Stimulated activated CD4-positive, alpha-beta T cell treated with anti-CD3 and anti-CD28 coated beads, Interleukin-4, amount 100 ng/mL, for 48 hours (primary cell): ENCODE data around the gene CSNK1A1.
"Not testable (repeated sequence)": the region's sequence is repeated elsewhere in the genome, so short reads cannot be mapped to it uniquely, and the experiment has no call there.

Experiments
- DNase-seq, 2 donors: peaks; one replicate each; pipeline ENCODE4 v3.0.0-alpha.2; 2020; ENCODE audit warnings: low read depth in 2 of 2

The CSNK1A1 gene

DNA sequence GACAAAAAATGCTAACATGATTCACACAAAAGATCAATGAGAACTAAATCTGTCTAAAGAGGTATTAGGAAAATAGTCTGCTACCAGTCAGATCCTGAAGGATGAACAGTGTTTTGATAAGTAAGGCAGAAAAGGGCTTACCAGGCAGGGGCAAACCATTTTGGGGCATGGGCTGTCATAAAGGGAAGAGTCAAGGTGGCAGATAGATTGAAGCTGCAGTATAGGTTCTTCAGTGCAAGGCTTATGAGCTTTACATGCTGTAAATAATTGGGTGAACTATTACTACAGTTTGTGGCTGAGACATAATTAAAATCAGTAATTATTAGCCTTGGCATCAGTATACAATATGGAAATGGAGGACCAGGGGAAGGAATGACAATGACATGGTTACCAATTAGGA lies 21.8 kb downstream of the CSNK1A1 start:
- no peak for DNase-seq

DNA sequence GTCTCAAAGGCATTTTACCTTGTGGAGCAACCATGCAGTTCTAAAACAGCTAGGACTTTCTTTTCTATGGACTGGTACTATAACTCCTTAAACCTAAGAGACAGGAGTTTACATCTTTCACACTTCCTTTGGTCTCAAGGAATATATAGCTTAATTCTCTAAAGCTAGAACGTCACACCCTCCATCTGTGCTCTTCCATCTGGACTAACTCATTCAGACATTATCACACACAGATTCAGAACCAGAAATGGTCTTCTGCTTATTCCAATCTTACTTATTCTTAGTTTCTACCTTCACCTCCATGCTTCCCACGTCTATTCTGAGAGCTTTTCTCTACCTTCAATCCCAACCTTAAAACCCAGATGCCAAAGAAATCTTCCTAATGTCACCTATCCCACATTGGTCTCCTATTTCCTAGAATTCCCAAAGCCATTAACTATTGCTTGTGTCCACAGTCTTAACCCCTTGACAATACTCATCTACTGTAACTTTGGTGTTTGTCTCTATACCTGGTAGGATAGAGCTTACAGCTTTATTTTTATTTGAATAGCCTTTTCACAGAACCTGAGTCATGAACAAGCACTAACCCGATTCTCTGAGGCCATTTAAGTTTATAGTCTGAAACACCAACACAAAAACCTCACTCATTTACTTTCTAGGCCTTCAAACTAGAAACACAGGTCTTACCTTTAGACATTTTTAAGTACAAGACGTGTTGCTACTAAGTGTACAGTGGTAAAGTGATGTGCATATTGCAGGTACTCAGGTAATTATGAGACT lies 22.8 kb downstream of the CSNK1A1 start:
- no peak for DNase-seq

DNA sequence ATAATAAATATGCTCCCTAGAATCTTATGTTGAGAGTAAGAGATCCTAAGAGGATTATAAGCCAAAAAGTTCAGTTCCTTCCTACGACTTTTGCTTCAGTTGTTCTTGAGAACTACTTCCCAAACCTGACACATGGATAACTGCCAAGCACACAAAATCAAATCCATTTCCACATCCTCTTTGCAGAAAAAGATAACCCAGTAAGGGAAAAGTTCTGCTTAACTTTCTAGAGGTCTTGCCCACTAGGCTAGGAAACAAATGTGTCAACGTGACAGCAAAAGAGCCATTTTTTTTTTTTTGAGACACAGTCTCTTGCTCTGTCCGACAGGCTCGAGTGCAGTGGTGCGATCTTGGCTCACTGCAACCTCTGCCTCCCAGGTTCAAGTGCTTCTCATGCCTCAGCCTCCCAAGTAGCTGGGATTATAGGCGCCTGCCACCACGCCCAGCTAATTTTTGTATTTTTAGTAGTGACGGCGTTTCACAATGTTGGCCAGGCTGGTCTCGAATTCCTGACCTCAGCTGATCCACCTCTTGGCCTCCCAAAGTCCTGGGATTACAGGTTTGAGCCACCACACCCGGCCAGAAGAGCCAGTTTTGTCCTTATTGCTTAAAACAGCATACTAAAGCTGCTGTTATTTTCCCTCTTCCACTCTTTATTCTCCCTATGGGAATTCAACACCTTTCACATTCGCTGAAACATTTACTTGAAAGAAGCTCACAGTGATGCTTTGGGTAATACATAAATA lies 24.2 kb downstream of the CSNK1A1 start:
- DNase-seq = no peak

DNA sequence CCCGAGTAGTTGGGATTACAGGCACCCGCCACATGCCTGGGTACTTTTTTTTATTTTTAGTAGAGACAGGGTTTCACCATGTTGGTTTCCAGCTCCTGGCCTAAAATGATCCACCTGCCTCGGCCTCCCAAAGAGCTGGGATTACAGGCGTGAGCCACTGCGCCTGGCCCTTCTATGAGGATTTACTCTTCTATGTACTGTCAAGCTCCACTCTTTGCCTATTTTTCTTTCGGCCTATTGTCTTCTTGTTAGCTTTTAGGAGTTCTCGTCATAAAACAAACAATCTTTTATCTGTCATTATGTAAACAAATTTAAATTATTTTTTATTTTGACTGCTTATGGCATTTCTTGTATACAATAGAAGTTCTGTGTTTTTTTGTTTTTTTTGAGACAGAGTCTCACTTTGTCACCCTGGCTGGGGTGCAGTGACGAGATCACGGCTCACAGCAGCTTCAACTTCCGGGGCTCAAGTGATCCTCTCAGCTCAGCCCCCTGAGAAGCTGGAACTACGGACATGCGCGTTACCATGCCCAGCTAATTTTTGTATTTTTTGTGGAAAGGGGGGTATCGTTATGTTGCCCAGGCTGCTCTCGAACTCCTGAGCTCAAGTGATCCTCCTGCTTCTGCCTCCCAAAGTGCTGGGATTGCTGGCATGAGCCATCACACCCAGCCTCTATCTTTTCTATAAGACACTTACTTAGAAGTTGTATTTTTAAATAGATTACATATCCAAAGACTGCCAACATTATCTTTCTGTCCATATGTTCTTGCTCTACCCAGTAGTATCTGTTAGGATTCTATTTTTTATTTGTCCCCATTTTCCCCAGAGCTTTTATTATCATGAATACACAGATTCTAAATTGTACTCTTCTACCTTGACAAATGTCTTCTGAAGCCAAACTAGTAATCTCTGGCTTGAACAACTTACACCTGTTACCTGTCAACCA lies 29.2 kb downstream of the CSNK1A1 start:
- no peak for DNase-seq

DNA sequence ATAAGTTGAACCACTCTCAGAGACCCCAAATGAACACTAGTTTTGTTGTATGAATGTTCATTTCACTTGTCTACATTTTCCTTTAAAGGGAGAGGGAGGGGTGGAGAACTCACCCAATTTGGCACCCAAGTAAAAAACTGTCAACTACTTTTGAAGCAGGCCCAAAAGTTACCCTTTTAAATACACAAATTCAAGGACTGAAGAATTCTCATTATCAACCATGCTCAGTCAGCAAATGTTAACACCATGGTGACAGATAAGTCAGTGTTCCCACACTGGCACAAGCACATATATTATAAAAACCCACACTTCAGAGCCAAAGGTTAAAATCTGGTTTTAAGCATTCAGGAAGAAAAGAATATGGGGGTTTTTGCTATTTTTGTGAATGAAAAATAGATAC lies 31.6 kb downstream of the CSNK1A1 start:
- no peak for DNase-seq

DNA sequence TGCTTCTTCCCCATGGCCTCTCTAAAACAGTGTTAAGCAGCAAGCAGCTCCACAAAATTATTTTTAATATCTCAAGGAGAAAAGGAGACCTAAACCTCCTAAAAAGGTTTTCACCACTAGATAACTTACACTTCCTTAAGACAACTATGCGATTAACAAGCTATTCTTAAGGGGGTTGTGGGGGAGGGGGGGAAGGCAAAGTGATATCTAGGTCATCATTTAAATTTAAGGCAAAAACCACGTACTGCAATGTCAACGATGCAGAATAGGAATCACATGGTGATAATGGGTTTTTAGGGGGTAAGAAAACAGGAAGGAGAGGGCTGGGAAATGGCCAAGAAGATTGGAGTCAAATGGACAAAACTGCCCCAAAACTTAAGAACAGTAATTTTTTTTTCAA lies 32.6 kb downstream of the CSNK1A1 start:
- no peak for DNase-seq

DNA sequence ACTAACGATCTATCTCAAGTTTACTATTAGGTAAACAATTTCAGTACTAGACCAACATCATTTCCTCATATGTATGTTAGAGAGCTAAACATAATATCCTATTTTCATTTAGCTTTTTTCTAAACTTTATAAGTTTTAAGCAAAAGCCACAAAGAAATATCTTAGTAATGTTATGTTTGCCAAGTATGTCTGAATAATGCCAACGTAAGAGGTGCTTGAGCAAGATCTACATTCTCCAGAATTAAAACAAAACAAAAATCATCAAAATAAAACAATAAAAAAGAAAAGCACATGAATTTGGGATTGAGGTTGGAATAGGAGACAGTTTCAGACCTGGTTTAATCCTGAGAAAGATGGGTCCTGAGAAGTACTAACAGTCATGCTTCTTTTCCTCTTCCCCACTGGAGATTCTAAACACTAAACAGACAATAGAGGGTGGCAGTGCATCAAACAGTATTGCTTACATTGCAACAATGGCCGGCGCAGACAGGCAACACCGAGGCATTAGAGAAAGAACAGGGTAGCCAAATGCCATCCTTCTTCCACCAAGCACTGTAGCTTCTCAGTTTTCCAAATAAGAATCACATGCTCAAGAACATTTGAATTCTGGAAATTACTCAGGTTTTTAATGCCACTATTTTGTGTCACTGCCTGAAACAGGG lies 33.6 kb downstream of the CSNK1A1 start:
- DNase-seq = no peak

DNA sequence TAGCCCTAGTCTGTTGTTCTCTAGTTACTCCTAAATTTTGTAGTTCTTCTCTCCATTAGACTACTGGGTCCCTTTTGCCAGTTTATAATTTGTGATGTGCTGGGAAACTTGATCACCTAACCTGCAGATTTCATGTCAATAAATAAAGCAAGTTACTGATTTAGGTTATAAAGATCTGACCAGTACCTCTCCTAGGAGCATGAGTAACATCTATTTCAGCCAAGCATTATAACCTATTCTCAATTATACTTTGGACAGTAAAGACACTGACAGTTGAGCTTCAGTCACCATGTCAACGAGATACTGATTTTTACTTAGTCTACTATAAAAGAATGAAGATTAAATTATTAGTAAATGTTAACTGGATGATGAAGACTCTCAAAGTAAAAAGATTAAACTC lies 36.7 kb downstream of the CSNK1A1 start:
- no peak for DNase-seq

DNA sequence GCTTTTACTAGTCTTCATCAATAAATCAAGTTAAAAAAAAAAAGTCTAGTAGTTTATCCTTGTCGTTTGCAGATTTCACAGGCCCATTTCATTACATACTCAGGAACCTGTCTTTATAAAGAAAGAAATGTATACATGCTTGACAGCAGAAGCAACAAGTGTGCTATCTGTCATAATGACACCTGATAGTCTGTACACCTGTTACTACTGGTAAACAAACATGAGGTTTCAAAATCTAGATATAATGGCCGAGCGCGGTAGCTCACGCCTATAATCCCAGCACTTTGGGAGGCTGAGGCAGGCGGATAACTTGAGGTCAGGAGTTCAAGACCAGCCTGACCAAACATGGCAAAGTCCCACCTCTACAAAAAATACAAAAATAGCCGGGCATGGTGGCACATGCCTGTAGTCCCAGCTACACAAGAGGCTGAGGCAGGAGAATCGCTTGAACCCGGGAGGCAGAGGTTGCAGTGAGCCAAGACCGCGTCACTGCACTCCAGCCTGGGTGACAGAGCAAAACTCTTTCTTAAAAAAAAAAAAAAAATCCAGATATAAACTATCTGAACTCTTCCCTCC lies 37.8 kb downstream of the CSNK1A1 start:
- DNase-seq = not testable (repeated sequence)

DNA sequence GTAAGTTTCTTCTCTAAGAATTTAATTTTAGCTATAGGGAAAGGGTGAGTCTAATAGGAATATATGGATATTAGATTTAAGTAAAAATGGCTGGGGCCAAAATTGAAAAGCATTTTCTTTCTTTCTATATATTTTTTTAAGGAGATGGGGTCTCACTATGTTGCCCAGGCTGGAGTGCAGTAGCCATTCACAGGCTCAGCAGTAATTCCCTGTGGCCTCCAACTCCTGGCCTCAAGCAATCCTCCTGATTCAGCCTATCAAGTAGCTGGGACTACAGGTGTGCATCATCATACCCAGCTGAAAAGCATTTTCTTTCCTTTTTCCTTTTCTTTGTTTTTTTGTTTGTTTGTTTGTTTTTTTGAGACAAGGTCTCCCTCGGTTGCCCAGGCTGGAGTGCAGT lies 41.1 kb downstream of the CSNK1A1 start:
- DNase-seq = no peak

DNA sequence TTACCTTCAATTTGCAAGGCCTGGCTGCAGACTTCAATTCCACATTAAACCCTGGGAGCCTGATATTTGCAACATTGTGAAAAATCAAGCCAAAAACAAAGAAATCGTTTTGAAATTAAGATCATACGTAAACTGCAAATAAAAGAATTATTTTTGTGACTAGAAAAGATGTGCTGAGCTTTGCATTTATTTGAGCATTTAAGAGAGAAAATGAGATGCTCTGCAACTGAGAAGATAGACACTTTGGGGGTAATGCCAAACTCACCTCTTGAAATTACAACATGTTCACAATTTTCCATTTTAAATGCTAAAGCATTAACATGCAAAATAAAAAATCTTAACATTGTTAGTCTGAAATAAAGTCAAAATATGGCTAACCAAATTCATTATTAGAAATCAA lies 46.6 kb downstream of the CSNK1A1 start:
- DNase-seq = no peak

DNA sequence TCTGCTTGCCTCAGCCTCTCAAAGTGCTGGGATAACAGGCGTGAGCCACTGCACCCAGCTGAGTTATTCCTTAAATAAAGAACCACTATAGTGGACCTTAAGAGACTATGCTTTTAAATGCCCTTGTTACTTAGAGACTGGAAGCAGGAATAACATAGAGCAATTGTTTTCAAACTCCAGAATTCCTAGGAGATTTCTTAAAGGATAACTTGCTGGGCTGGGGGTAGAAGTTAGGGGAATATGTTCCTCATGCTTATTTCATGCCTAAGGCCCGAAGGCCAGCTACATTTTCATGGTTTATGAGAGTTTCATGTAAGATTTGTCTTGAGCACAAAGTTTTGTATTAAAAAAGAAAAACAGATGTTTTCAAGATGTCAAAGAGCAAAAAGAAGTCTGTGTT lies 48.2 kb downstream of the CSNK1A1 start:
- no peak for DNase-seq

DNA sequence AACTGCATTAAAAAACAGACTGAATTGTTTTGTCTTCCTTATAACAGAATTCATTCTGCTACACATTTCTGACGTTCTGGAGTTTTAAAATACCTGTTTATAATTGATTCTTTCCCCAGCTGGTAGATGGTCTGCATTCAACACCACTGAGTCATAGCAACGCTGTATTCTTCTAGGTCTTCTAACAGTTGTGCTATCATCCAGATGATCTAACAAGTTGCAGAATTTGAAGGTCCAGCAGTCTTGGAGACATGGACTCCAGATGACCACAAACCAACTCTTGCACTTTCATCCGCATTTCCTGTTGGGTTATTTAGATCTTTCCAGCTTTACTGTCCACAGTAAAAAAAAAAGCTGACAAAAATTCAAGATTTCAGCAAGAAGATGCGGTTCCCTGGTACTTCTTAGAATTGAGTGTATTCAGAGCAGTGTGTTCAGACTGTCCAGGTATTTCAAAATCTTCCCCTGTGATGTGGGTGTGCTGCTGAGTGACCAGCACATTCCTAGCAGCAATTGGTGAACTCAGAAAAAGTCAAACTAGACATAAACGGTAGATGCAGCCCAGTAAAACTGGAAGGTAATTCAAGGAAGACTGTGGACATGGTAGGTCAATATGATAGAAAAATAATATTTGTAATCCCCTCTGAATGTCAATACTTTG lies 50.2 kb downstream of the CSNK1A1 start:
- no peak for DNase-seq

DNA sequence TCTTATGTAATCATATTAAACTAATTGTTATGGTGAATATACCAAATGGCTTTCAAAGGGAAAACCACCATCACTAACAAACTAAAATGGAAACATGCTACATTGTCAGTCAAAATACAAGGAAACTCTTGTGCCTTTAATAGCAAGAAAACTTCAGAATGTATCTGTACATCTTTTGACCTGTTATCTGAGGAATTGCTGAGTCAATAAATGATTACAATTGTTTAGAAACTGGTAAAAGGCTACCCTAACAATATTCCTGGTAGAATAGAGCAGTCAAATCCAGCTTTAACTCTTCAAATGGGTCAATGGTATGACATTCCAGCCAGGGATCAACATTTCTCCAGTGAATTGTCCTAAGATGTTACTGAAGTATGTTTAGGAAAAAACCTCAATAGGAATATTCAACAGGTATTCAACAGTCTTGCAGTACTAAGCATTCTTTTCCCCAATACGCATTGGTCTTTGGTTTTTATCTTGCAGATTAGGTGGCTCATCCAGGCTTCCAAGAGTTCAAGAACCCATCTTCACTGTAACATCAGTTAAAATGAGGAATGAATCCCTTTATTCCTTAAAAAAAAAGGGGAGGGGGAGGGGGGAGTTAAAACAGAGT lies 52.4 kb downstream of the CSNK1A1 start:
- no peak for DNase-seq

DNA sequence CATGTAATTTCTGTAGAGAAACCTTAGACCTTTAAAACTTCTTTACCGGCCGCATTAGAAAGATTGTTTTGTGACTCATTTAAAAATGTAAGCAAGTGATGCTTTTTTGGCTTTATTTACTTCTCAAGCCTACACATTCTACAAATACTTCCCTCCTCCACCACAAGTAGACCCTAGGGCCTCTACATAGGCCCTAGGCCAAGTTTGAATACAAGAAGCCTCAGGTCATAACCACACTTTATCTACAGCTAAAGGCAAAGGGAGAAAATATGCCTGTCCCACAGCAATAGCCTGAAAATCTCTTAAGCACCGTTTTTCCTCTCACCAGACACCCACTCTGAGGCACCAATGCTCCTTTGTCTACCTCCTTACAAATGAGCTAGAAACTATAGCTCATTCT lies 53.9 kb downstream of the CSNK1A1 start:
- DNase-seq = no peak

DNA sequence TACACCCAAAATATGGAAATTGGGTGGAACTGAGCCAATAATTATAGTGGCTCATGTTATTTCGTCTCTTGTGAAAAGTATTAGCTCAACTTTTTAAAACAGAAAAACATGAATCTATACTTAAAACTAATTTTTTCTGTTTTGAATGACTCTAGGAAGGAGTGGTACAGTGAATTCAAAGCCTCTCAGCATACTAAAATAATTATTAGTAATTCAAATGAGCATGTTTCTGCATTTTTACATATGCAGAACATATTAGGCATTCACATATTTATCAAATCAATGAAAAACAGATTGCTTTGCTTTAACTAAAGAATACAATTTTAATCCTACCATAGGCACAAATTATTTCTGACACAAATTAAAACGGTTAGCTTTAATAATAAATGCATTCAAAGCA lies 54.3 kb downstream of the CSNK1A1 start:
- DNase-seq = no peak

DNA sequence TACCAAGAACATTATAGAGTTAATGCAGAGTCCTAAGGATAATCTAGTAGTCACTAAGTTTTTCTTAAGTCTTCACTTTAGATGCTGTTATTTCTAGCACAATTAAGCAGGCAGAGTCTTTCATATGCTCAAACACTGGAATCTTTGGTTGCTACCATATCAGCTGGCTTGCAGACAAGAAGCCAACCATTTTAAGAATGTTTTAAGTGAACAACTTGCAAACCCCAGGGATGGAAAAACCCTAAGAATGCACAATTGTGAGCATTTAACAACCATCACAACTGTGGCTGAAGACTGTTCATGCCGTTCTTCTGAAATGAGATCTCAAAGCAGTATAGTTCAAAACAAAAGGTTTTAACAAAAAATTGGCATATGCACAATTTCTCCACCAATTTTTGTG lies 55.1 kb downstream of the CSNK1A1 start:
- no peak for DNase-seq

DNA sequence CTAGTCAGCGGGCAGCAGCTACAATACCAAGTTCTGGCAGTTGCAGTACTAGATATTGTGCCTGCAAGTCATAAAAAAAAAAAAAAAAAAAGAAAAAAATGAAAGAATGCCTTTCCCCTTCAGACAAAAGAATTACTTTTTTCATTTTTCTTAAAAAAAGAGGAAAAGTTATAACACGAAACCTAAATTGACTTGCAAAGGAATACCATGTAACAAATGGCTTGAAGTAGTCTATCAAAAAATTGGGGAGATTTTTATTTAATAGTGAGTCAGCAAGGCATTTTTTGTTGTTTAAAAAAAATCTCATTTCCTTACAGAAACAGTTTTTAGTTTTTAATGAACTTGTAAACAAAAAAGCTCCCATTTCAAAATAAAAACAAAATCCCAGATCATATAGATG lies 55.6 kb downstream of the CSNK1A1 start:
- DNase-seq = no peak

DNA sequence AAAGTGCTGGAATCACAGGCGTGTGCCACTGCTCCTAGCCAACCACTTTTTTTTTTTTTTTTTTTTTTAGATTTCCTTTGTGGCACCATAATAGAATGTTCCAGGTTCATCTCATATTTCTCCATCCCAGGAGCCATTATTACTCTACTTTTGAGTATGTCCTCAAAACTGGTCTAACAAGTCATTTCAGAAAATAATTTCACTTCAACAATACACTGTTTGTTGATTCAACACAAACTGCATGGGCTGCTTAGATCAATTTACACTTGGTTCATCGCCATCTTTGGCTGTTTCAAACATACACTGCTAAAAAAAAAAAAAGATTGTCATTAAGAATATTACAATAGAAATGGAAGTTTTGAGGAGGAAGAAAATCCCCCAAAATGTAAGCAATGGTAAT lies 57.9 kb downstream of the CSNK1A1 start:
- DNase-seq = no peak

DNA sequence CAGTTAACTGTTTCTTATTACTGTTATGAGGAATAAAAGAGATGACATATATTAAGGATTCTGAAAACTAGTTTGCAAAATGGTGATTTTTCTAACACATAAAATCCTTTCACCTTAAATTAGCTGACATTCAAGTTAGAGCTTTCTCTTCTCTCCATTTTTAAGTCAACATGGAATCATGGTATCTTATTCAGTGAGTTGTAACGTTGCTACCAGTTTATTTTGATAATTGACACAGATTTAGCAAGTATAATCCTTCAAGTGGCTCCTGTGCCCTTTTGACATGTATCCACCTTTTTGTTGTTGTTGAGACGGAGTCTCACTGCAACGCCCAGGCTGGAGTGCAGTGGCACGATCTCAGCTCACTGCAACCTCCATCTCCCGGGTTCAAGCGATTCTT lies 58.5 kb downstream of the CSNK1A1 start:
- no peak for DNase-seq
